Nephron progenitor cell (in vitro differentiated cells): ENCODE results near the gene DNAJC8.

Experiments
- DNase-seq: peaks from one replicate; pipeline ENCODE4 v3.0.0; 2021
- H3K27ac Mint-ChIP-seq: 2 replicates; pipeline ENCODE4 v1.8.0; 2021; ENCODE audit warnings: mild to moderate bottlenecking, moderate library complexity, mixed read lengths
- H3K27me3 Mint-ChIP-seq: 2 replicates; pipeline ENCODE4 v1.8.0; 2021; ENCODE audit warnings: mild to moderate bottlenecking, low read depth, mixed read lengths; ENCODE audit not compliant: poor library complexity
- H3K36me3 Mint-ChIP-seq: 2 replicates; pipeline ENCODE4 v1.8.0; 2021; ENCODE audit warnings: low read depth, mixed read lengths
- H3K4me1 Mint-ChIP-seq: 2 replicates; pipeline ENCODE4 v1.8.0; 2021; ENCODE audit warnings: mixed read lengths
- H3K4me3 Mint-ChIP-seq: 2 replicates; pipeline ENCODE4 v1.8.0; 2021; ENCODE audit warnings: mild to moderate bottlenecking, moderate library complexity, mixed read lengths
- H3K9me3 Mint-ChIP-seq: 2 replicates; pipeline ENCODE4 v1.8.0; 2021; ENCODE audit warnings: mild to moderate bottlenecking, moderate library complexity, mixed read lengths
- CTCF ChIP-seq: fragments of 200-600 bp; sonication (generic); IDR thresholded peaks from 2 replicates; pipeline ENCODE4 v1.5.0; 2021; ENCODE audit warnings: antibody characterized with exemption

The DNAJC8 gene

GRCh38 chr1:28265577-28265976 is 32.7 kb upstream of the DNAJC8 start:
- peaks cover 61% of the 10 kb centered on the region for H3K4me1 Mint-ChIP-seq
- H3K27ac Mint-ChIP-seq, result no peak overlapping the region
- H3K27me3 Mint-ChIP-seq, result no peaks in the 10 kb centered on the region

GRCh38 chr1:28264897-28265296 is 32.1 kb upstream of the DNAJC8 start:
- Mint-ChIP-seq H3K4me3 (no peak overlapping the region), H3K27ac (no peak overlapping the region), H3K9me3 (no peaks in the 10 kb centered on the region), H3K4me1 (peaks cover 63% of the 10 kb centered on the region), H3K27me3 (no peaks in the 10 kb centered on the region), H3K36me3 (peaks cover 6% of the 10 kb centered on the region)
- TF ChIP-seq CTCF, result no peak
- DNase-seq, result no peak

More at GRCh38 chr1:28265577-28265976, 32.7 kb upstream of the DNAJC8 start:
- H3K4me3 Mint-ChIP-seq, result no peak overlapping the region
- peaks cover 9% of the 10 kb centered on the region for H3K36me3 Mint-ChIP-seq
- DNase-seq, result no peak
- H3K9me3 Mint-ChIP-seq, result no peaks in the 10 kb centered on the region
- TF ChIP-seq CTCF, result no peak

GRCh38 chr1:28260803-28261174 is 28.0 kb upstream of the DNAJC8 start:
- Mint-ChIP-seq H3K27ac (no peak overlapping the region), H3K4me3 (peak overlapping the region; percentile 84), H3K4me1 (peaks cover 55% of the 10 kb centered on the region), H3K9me3 (no peaks in the 10 kb centered on the region), H3K27me3 (peaks cover 11% of the 10 kb centered on the region), H3K36me3 (no peaks in the 10 kb centered on the region)
- no peak for DNase-seq
- no peak for TF ChIP-seq CTCF

- no peaks in the 10 kb centered on the region for H3K9me3 Mint-ChIP-seq
- peak overlapping the region; percentile 84 for H3K4me3 Mint-ChIP-seq
- H3K27me3 Mint-ChIP-seq, result peaks cover 14% of the 10 kb centered on the region
- peaks cover 52% of the 10 kb centered on the region for H3K4me1 Mint-ChIP-seq
- no peak overlapping the region for H3K27ac Mint-ChIP-seq
- peak; percentile 84 for DNase-seq
- no peaks in the 10 kb centered on the region for H3K36me3 Mint-ChIP-seq
- TF ChIP-seq CTCF, result no peak
Observed at GRCh38 chr1:28259934-28260802, 27.3 kb upstream of the DNAJC8 start.

- no peak for TF ChIP-seq CTCF
- DNase-seq, result peak; percentile 99
- Mint-ChIP-seq H3K4me1 (peaks cover 44% of the 10 kb centered on the region), H3K36me3 (no peaks in the 10 kb centered on the region), H3K9me3 (no peaks in the 10 kb centered on the region), H3K27ac (no peak within 1 kb of the TSS), H3K27me3 (peaks cover 14% of the 10 kb centered on the region), H3K4me3 (peak within 1 kb of the TSS; percentile 84)
Observed at GRCh38 chr1:28259252-28259933, 26.6 kb upstream of the DNAJC8 start, which contains the start of gene SESN2. Gene SESN2, plus strand, starts transcription at chr1:28259518. Its CDS starts 330 bp downstream, at chr1:28259848.
